WTC11 (cell line): Measurements from ENCODE around the gene OR1M1. TPM values are rescaled to one million over a fixed set of nuclear protein-coding genes. Genes with fewer than 3 reads are reported as not detected.

Experiments
- ATAC-seq: fragments of 200-7000 bp; cut with Tn5 transposase; 2 replicates; pipeline ENCODE4 v1.10.0; 2021; ENCODE audit warnings: mild to moderate bottlenecking, moderate library complexity
- CTCF ChIA-PET: fragments of 300-600 bp; sonication (Branson Sonifier 250); formaldehyde crosslinking; loops from one replicate; lab custom pipeline; 2021; ENCODE audit warnings: antibody characterized with exemption; lab: Charles Lee
- POLR2A ChIA-PET: fragments of 350-600 bp; sonication (Branson Sonifier 250); formaldehyde crosslinking; loops from one replicate; lab custom pipeline; 2021; ENCODE audit warnings: antibody characterized with exemption; lab: Charles Lee
- DNase-seq: peaks from one replicate; pipeline ENCODE4 v3.0.0; 2021; ENCODE audit warnings: low spot score
- H3K27ac Mint-ChIP-seq: 2 replicates; pipeline ENCODE4 v1.8.0; 2021; ENCODE audit warnings: mixed read lengths
- H3K27me3 Mint-ChIP-seq: 2 replicates; pipeline ENCODE4 v1.8.0; 2021; ENCODE audit warnings: low read depth, mild to moderate bottlenecking, moderate library complexity, mixed read lengths
- H3K36me3 Mint-ChIP-seq: 2 replicates; pipeline ENCODE4 v1.8.0; 2021; ENCODE audit warnings: mixed read lengths
- H3K4me1 Mint-ChIP-seq: 2 replicates; pipeline ENCODE4 v1.8.0; 2022; ENCODE audit warnings: mixed read lengths
- H3K4me3 Mint-ChIP-seq: 2 replicates; pipeline ENCODE4 v1.8.0; 2021; ENCODE audit warnings: mild to moderate bottlenecking, moderate library complexity, mixed read lengths
- H3K9me3 Mint-ChIP-seq: 2 replicates; pipeline ENCODE4 v1.8.0; 2021; ENCODE audit warnings: mixed read lengths
- ATF1 ChIP-seq: sonication (generic); formaldehyde crosslinking; IDR thresholded peaks from 2 replicates; pipeline ENCODE4 v1.8.1; 2023; ENCODE audit warnings: mild to moderate bottlenecking, moderate library complexity, missing genetic modification reagents
- CREB1 ChIP-seq: sonication (generic); formaldehyde crosslinking; IDR thresholded peaks from 2 replicates; pipeline ENCODE4 v1.8.0; 2023; ENCODE audit warnings: mild to moderate bottlenecking, missing genetic modification reagents
- CREM ChIP-seq: sonication (generic); formaldehyde crosslinking; IDR thresholded peaks from 2 replicates; pipeline ENCODE4 v1.8.1; 2022; ENCODE audit warnings: mild to moderate bottlenecking, missing genetic modification reagents, moderate library complexity
- E2F1 ChIP-seq: sonication (generic); formaldehyde crosslinking; IDR thresholded peaks from 2 replicates; pipeline ENCODE4 v1.8.0; 2022; ENCODE audit warnings: mild to moderate bottlenecking, missing genetic modification reagents
- E2F4 ChIP-seq: sonication (generic); formaldehyde crosslinking; IDR thresholded peaks from 2 replicates; pipeline ENCODE4 v1.8.1; 2022; ENCODE audit warnings: low read depth, mild to moderate bottlenecking, moderate library complexity, missing genetic modification reagents, borderline replicate concordance
- ELF4 ChIP-seq: sonication (generic); formaldehyde crosslinking; IDR thresholded peaks from 2 replicates; pipeline ENCODE4 v1.8.1; 2022; ENCODE audit warnings: low read depth, mild to moderate bottlenecking, moderate library complexity, missing genetic modification reagents
- FOXK1 ChIP-seq: sonication (generic); formaldehyde crosslinking; IDR thresholded peaks from 2 replicates; pipeline ENCODE4 v1.8.0; 2022; ENCODE audit warnings: mild to moderate bottlenecking, moderate library complexity, missing genetic modification reagents
- FOXP1 ChIP-seq: sonication (generic); formaldehyde crosslinking; IDR thresholded peaks from 2 replicates; pipeline ENCODE4 v1.8.0; 2022; ENCODE audit warnings: missing genetic modification reagents, mild to moderate bottlenecking, moderate library complexity, borderline replicate concordance
- GRHL2 ChIP-seq: fragments of 250-450 bp; sonication (Bioruptor Pico); IDR thresholded peaks from 2 replicates; pipeline ENCODE4 v1.8.0; 2022; ENCODE audit warnings: mild to moderate bottlenecking, moderate library complexity; ENCODE audit not compliant: insufficient replicate concordance, severe bottlenecking
- KAT7 ChIP-seq: sonication (generic); formaldehyde crosslinking; IDR thresholded peaks from 2 replicates; pipeline ENCODE4 v1.8.1; 2023; ENCODE audit warnings: missing genetic modification reagents, mild to moderate bottlenecking, borderline replicate concordance
- MYBL2 ChIP-seq: sonication (generic); formaldehyde crosslinking; IDR thresholded peaks from 2 replicates; pipeline ENCODE4 v1.8.1; 2023; ENCODE audit warnings: mild to moderate bottlenecking, moderate library complexity, missing genetic modification reagents
- ZBTB21 ChIP-seq: sonication (generic); formaldehyde crosslinking; IDR thresholded peaks from 2 replicates; pipeline ENCODE4 v1.8.1; 2023; ENCODE audit warnings: mild to moderate bottlenecking, missing genetic modification reagents, borderline replicate concordance
- ZNF219 ChIP-seq: sonication (generic); formaldehyde crosslinking; IDR thresholded peaks from 2 replicates; pipeline ENCODE4 v1.8.0; 2023; ENCODE audit warnings: missing genetic modification reagents, mild to moderate bottlenecking, borderline replicate concordance
- ZNF263 ChIP-seq: sonication (generic); formaldehyde crosslinking; IDR thresholded peaks from 2 replicates; pipeline ENCODE4 v1.8.1; 2022; ENCODE audit warnings: low read depth, mild to moderate bottlenecking, moderate library complexity, missing genetic modification reagents
- ZNF317 ChIP-seq: sonication (generic); formaldehyde crosslinking; IDR thresholded peaks from 2 replicates; pipeline ENCODE4 v1.8.1; 2023; ENCODE audit warnings: low read depth, mild to moderate bottlenecking, moderate library complexity, missing genetic modification reagents, borderline replicate concordance
- ZNF423 ChIP-seq: fragments of 250-450 bp; sonication (Bioruptor Pico); IDR thresholded peaks from 2 replicates; pipeline ENCODE4 v2.1.2; 2022; ENCODE audit warnings: mild to moderate bottlenecking, moderate library complexity
- total RNA-seq: library from RNA; stranded (reverse); gene quantifications from 3 replicates; pipeline ENCODE4 v1.2.3, GENCODE V29; 2021
- TF ChIP-seq, protein P1 (sequence below): fragments of 250-450 bp; sonication (Bioruptor Pico); IDR thresholded peaks from 2 replicates; pipeline ENCODE4 v1.8.0; 2021; ENCODE audit warnings: mild to moderate bottlenecking
- TF ChIP-seq, protein P2 (sequence below): sonication (generic); formaldehyde crosslinking; IDR thresholded peaks from 2 replicates; pipeline ENCODE4 v1.8.1; 2022; ENCODE audit warnings: low read depth, missing genetic modification reagents, borderline replicate concordance
- TF ChIP-seq, protein P3 (sequence below): sonication (generic); formaldehyde crosslinking; IDR thresholded peaks from 2 replicates; pipeline ENCODE4 v1.8.1; 2022; ENCODE audit warnings: mild to moderate bottlenecking, moderate library complexity, missing genetic modification reagents

Gene OR1M1
- total RNA-seq, 1 experiment from 2014 or later, result not detected

GRCh38 chr19:9044449-9044848, 42.4 kb upstream of the OR1M1 start (continued):
- TF ChIP-seq CREM (CRISPR knock-in tag) (no peak), ELF4 (CRISPR knock-in tag) (no peak), ATF1 (CRISPR knock-in tag) (no peak), ZNF423 (no peak), CREB1 (CRISPR knock-in tag) (no peak), GRHL2 (no peak), FOXK1 (CRISPR knock-in tag) (no peak)
- TF ChIP-seq, protein P1, sequence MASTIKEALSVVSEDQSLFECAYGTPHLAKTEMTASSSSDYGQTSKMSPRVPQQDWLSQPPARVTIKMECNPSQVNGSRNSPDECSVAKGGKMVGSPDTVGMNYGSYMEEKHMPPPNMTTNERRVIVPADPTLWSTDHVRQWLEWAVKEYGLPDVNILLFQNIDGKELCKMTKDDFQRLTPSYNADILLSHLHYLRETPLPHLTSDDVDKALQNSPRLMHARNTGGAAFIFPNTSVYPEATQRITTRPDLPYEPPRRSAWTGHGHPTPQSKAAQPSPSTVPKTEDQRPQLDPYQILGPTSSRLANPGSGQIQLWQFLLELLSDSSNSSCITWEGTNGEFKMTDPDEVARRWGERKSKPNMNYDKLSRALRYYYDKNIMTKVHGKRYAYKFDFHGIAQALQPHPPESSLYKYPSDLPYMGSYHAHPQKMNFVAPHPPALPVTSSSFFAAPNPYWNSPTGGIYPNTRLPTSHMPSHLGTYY (CRISPR knock-in tag), result no peak

- H3K27me3 Mint-ChIP-seq, result no peaks in the 10 kb centered on the region; the same call in 1 of the 2 replicates
- DNase-seq (no peak), ATAC-seq (no peak)
- peaks cover 4% of the 10 kb centered on the region; the same call in 1 of the 2 replicates for H3K9me3 Mint-ChIP-seq
- no peaks in the 10 kb centered on the region for H3K36me3 Mint-ChIP-seq
- H3K27ac Mint-ChIP-seq, result no peak overlapping the region
- H3K4me3 Mint-ChIP-seq, result no peak overlapping the region
- H3K4me1 Mint-ChIP-seq, result no peaks in the 10 kb centered on the region
- ChIA-PET POLR2A (no interaction called here), CTCF (no interaction called here)
- TF ChIP-seq E2F4 (CRISPR knock-in tag) (no peak), ZNF219 (CRISPR knock-in tag) (no peak), FOXP1 (CRISPR knock-in tag) (no peak), ZNF317 (CRISPR knock-in tag) (no peak), ELF4 (CRISPR knock-in tag) (no peak), MYBL2 (CRISPR knock-in tag) (no peak), ZBTB21 (CRISPR knock-in tag) (no peak), ATF1 (CRISPR knock-in tag) (no peak), ZNF263 (no peak), E2F1 (no peak), KAT7 (CRISPR knock-in tag) (no peak)
- TF ChIP-seq, protein P2, sequence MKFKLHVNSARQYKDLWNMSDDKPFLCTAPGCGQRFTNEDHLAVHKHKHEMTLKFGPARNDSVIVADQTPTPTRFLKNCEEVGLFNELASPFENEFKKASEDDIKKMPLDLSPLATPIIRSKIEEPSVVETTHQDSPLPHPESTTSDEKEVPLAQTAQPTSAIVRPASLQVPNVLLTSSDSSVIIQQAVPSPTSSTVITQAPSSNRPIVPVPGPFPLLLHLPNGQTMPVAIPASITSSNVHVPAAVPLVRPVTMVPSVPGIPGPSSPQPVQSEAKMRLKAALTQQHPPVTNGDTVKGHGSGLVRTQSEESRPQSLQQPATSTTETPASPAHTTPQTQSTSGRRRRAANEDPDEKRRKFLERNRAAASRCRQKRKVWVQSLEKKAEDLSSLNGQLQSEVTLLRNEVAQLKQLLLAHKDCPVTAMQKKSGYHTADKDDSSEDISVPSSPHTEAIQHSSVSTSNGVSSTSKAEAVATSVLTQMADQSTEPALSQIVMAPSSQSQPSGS (CRISPR knock-in tag), result no peak
- TF ChIP-seq, protein P3, sequence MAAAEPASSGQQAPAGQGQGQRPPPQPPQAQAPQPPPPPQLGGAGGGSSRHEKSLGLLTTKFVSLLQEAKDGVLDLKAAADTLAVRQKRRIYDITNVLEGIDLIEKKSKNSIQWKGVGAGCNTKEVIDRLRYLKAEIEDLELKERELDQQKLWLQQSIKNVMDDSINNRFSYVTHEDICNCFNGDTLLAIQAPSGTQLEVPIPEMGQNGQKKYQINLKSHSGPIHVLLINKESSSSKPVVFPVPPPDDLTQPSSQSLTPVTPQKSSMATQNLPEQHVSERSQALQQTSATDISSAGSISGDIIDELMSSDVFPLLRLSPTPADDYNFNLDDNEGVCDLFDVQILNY (CRISPR knock-in tag), result no peak
Measured at GRCh38 chr19:9046694-9047093, 40.2 kb upstream of the OR1M1 start.
